ENCODE measurements around the gene PIP5K1B. TPM values are rescaled to one million over a fixed set of nuclear protein-coding genes. Genes with fewer than 3 reads are reported as not detected.
A peak's percentile ranks its signal among the peaks of the same experiment; 100 is the strongest.

The PIP5K1B gene
- total RNA-seq, 1 experiment from 2014 or later = 2.5 TPM

- Histone ChIP-seq H4K5ac (ENCODE audit: insufficient read length, low read depth, low read length) (no peak overlapping the region), H4K20me1 (ENCODE audit: control insufficient read depth, insufficient read depth, insufficient read length) (no peaks in the 10 kb centered on the region), H3K18ac (ENCODE audit: insufficient read length, low read depth, low read length) (no peak overlapping the region), H3K79me1 (ENCODE audit: insufficient read depth, low read depth, low read length, poor library complexity, severe bottlenecking) (no peaks in the 10 kb centered on the region), H3K27me3 (ENCODE audit: insufficient read depth, low read length) (no peaks in the 10 kb centered on the region), H3K4me2 (ENCODE audit: insufficient read depth, insufficient read length, low read length) (no peak overlapping the region), H3K4ac (ENCODE audit: low read depth, low read length) (no peak overlapping the region), H3K4me1 (ENCODE audit: insufficient read depth, low read length) (peaks cover 8% of the 10 kb centered on the region), H3K27ac (ENCODE audit: insufficient read length, low read depth, low read length) (no peak overlapping the region), H3K56ac (ENCODE audit: insufficient read length, low read depth, low read length) (no peak overlapping the region), H3K9me3 (ENCODE audit: control insufficient read depth, low read depth, low read length) (no peaks in the 10 kb centered on the region), H3K9ac (ENCODE audit: extremely low read depth, insufficient read length, low read length) (no peak overlapping the region), H2AK5ac (ENCODE audit: insufficient read length, low read length) (no peak overlapping the region), H3T11ph (ENCODE audit: low read length) (no peak overlapping the region), H4K91ac (ENCODE audit: insufficient read length, low read depth, low read length) (no peak overlapping the region), H2AFZ (ENCODE audit: low read length) (no peak overlapping the region), H3K23ac (ENCODE audit: insufficient read length, low read depth, low read length) (no peak overlapping the region), H2BK20ac (ENCODE audit: low read depth, low read length, poor library complexity, severe bottlenecking) (no peak overlapping the region), H4K8ac (replicated peaks; ENCODE audit: insufficient read length, low read depth, low read length) (no peak overlapping the region), H3K14ac (ENCODE audit: insufficient read depth, low read length) (no peak overlapping the region), H2BK15ac (ENCODE audit: low read depth, low read length) (no peak overlapping the region), H2BK120ac (ENCODE audit: low read depth, low read length, poor library complexity, severe bottlenecking) (no peak overlapping the region), H3K79me2 (ENCODE audit: insufficient read depth, low read length) (peaks cover 8% of the 10 kb centered on the region; the same call in 1 of the 2 replicates), H2BK5ac (ENCODE audit: insufficient read length, low read length) (no peak overlapping the region), H3K23me2 (ENCODE audit: insufficient read length, low read depth, low read length, poor library complexity, severe bottlenecking) (no peaks in the 10 kb centered on the region), H2BK12ac (ENCODE audit: insufficient read length, low read depth, low read length) (no peak overlapping the region)
- H3K9me3 Mint-ChIP-seq = no peaks in the 10 kb centered on the region; a peak in 1 of 5 replicates
- TF ChIP-seq CTCF (conservative IDR thresholded peaks at IDR 0.05) = no peak
- no peak for DNase-seq
- H3K4me1 Mint-ChIP-seq = peaks cover 44 to 45% of the 10 kb centered on the region in 2 experiments
- no CpG with 5 or more reads among the region's 4 CpGs for WGBS (ENCODE audit: extremely low coverage, insufficient read length, low lambda C conversion rate)
- peak overlapping the region in 1 of 2 experiments; percentile 2; a peak in 2 of 5 replicates for H3K4me3 Mint-ChIP-seq
- no peaks in the 10 kb centered on the region for H3K27me3 Mint-ChIP-seq (ENCODE audit: low read depth)
- H3K36me3 Mint-ChIP-seq (ENCODE audit: insufficient read depth in 1 of 3, low read depth in 3 of 3) = peaks cover 18 to 39% (median 32%) of the 10 kb centered on the region in 3 experiments; a peak in 6 of 7 replicates
- peak overlapping the region; percentile 2 to 45 (median 32); a peak in 4 of 7 replicates for H3K27ac Mint-ChIP-seq
Observed at GRCh38 chr9:69045821-69046220, 340.8 kb downstream of the PIP5K1B start.
